Kidney (tissue), 14 donors: Measurements from ENCODE around the gene ZNF724. TPM values are rescaled to one million over a fixed set of nuclear protein-coding genes. Genes with fewer than 3 reads are reported as not detected.

Experiments
- DNase-seq, 5 donors: peaks; one replicate each; pipeline ENCODE4 v3.0.0-alpha.2; 2013 to 2020
- FAIRE-seq: peaks from 2 replicates; lab custom pipeline; 2012; peaks lifted over from hg19 to GRCh38; lab: Jason Lieb, UNC
- H3K27ac ChIP-seq, 2 donors: one replicate each; pipeline ENCODE4 v1.7.0; 2013; ENCODE audit warnings: low read depth in 2 of 2, low read length in 2 of 2, inconsistent platforms in 1 of 2
- H3K27me3 ChIP-seq: one replicate; pipeline ENCODE4 v1.7.1; 2013; ENCODE audit warnings: low read length, inconsistent platforms; ENCODE audit not compliant: control insufficient read depth, insufficient read depth
- H3K36me3 ChIP-seq, 3 donors: one replicate each; pipeline versions ENCODE4 v1.7.0 to v1.7.1; 2013; ENCODE audit warnings: low read length in 3 of 3, control low read depth in 1 of 3, inconsistent platforms in 1 of 3; ENCODE audit not compliant: insufficient read depth in 3 of 3, control insufficient read depth in 2 of 3
- H3K4me1 ChIP-seq, 3 donors: one replicate each; pipeline versions ENCODE4 v1.7.0 to v1.7.1; 2013; ENCODE audit warnings: low read length in 3 of 3, inconsistent platforms in 1 of 3, low read depth in 1 of 3; ENCODE audit not compliant: control insufficient read depth in 2 of 3, insufficient read depth in 2 of 3
- H3K4me3 ChIP-seq, 3 donors: one replicate each; pipeline versions ENCODE4 v1.7.0 to v1.8.1; 2013; ENCODE audit warnings: low read length in 3 of 3, control low read depth in 1 of 3, inconsistent platforms in 1 of 3
- H3K9ac ChIP-seq, 3 donors: one replicate each; pipeline versions ENCODE4 v1.7.0 to v1.7.1; 2013; ENCODE audit warnings: low read length in 3 of 3, control low read depth in 1 of 3, inconsistent platforms in 1 of 3
- H3K9me3 ChIP-seq, 3 donors: one replicate each; pipeline versions ENCODE4 v1.7.0 to v1.7.1; 2013; ENCODE audit warnings: low read length in 3 of 3, control low read depth in 1 of 3, inconsistent platforms in 1 of 3; ENCODE audit not compliant: control insufficient read depth in 2 of 3, insufficient read depth in 1 of 3
- intact Hi-C: fragments of 100-400 bp; cut with DNase I; formaldehyde crosslinking; loops from one replicate; pipeline ENCODE4 v1.11.1; 2022
- polyA plus RNA-seq: library from polyadenylated mRNA; stranded (reverse); fragments of 350-450 nt; fragmentation: Illumina TruSeq; extraction: RNeasy Lipid Tissue Mini Kit (QIAGEN cat#74804); gene quantifications from one replicate; pipeline ENCODE4 v1.2.3, GENCODE V29; 2014; ENCODE audit warnings: low read depth, low replicate concordance; ENCODE audit not compliant: insufficient read depth
- total RNA-seq: library from RNA; stranded (reverse); fragmentation: NEBNext Ultra II Directional; extraction: Animal tissue kit (Norgen Biotek cat#: 25700); gene quantifications from one replicate; pipeline ENCODE4 v1.2.1, GENCODE V29; 2021
- TF ChIP-seq, protein P1 (sequence below): IDR thresholded peaks from 3 replicates; pipeline ENCODE4 v1.5.1; 2012; ENCODE audit warnings: mild to moderate bottlenecking, moderate library complexity, borderline replicate concordance; ENCODE audit not compliant: insufficient read depth; ENCODE audit errors: extremely low read depth
- donor health status: control.
- donor health status: control.
- donor health status: control.
- donor health status: control.
- donor health status: control.
- donor health status: DM: yes; HTN: yes; CAD: no.
- donor health status: Normal renal cell carcinoma (clear cell type).

Gene ZNF724
- total and polyA plus RNA-seq, 2 donors from 2014 or later, result 3.1 TPM; not detected in 1

DNA sequence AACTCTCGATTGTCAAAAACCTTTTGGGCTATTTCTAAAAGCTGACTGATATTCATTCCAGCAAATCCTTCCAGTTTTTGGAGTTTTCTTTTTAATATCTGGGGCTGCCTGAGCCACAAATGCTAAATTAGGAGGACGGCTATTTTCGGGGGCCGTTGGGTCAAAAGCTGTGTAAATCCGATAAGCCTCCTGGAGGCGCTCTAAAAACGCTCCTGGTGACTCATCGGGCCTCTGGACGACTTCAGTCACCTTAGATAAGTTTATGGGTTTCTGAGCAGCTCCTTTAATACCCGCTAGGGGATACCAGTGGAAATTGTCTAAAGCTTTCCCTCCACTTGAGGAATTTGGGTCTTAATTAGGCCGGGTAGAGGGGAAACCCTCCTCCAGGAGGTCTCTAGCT lies 66.9 kb downstream of the ZNF724 start:
- Histone ChIP-seq H3K9me3 (peaks cover 0 to 7% (median 0%) of the 10 kb centered on the region in 3 donors), H3K4me1 (no peaks in the 10 kb centered on the region), H3K27ac (no peak overlapping the region), H3K27me3 (no peaks in the 10 kb centered on the region), H3K4me3 (no peak overlapping the region), H3K9ac (no peak overlapping the region), H3K36me3 (no peaks in the 10 kb centered on the region)
- intact Hi-C loops, result no loop called here
- FAIRE-seq, result no peak
- TF ChIP-seq, protein P1, sequence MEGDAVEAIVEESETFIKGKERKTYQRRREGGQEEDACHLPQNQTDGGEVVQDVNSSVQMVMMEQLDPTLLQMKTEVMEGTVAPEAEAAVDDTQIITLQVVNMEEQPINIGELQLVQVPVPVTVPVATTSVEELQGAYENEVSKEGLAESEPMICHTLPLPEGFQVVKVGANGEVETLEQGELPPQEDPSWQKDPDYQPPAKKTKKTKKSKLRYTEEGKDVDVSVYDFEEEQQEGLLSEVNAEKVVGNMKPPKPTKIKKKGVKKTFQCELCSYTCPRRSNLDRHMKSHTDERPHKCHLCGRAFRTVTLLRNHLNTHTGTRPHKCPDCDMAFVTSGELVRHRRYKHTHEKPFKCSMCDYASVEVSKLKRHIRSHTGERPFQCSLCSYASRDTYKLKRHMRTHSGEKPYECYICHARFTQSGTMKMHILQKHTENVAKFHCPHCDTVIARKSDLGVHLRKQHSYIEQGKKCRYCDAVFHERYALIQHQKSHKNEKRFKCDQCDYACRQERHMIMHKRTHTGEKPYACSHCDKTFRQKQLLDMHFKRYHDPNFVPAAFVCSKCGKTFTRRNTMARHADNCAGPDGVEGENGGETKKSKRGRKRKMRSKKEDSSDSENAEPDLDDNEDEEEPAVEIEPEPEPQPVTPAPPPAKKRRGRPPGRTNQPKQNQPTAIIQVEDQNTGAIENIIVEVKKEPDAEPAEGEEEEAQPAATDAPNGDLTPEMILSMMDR, result no peak
- DNase-seq, result no peak

Other genes starting within 250 kb of the ZNF724 start
- 1.9 TPM for gene ZNF728, start 247.2 kb downstream of the ZNF724 start, total RNA-seq
- not detected for gene ZNF728, start 247.2 kb downstream of the ZNF724 start, polyA plus RNA-seq
- 0.60 TPM for gene ZNF730, start 133.4 kb downstream of the ZNF724 start, total RNA-seq
- gene ZNF730, start 133.4 kb downstream of the ZNF724 start, polyA plus RNA-seq, result not detected
- gene ZNF91, start 145.1 kb upstream of the ZNF724 start, total RNA-seq, result 68.5 TPM
- gene ZNF91, start 145.1 kb upstream of the ZNF724 start, polyA plus RNA-seq, result 16.3 TPM